EL (cell line): ENCODE data around the gene IBA57.

Experiments used
- DNase-seq: peaks from one replicate; pipeline ENCODE4 v3.0.0-alpha.2; 2016

Gene IBA57

DNA sequence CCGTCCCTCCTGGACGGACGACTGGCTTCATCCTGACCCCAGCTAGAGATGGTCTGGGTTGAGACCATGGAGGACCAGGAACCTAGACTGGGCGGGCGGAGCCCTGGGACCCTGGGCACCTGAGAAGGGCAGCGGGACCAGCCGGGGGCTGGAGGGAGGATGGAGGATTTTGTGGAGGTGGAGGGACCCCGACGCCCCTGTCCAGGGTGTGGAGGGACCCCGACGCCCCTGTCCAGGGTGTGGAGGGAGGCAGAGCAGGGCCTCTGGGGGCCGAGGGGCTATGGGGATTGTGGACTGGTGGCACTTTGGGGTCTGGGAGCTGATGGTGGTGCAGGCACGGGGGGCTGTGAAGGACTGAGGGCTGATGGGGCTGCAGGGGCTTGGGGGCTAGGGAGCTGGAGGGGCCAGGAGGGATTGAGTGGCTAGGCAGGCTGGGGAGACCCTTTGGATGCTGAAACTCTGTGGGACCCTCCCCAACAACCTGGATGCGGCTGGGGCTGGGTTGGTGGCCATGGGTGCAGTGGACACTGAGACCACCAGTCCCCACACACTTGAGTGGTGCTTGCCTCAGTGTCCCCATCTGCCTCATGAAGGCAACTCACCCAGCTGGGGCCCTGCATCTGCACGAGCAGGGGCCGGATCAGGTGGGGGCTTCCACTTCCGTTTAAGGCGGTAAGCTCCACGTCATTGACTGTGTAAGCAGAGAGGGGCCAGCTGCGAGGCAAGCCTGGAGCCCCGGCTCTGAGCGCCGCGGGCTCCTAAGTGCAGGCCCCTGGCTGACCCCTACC, 8.5 kb upstream of the IBA57 start:
- DNase-seq, result no peak

DNA sequence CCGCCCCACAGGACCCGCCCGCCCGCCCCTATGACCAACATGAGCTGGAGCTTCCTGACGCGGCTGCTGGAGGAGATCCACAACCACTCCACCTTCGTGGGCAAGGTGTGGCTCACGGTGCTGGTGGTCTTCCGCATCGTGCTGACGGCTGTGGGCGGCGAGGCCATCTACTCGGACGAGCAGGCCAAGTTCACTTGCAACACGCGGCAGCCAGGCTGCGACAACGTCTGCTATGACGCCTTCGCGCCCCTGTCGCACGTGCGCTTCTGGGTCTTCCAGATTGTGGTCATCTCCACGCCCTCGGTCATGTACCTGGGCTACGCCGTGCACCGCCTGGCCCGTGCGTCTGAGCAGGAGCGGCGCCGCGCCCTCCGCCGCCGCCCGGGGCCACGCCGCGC, 7.9 kb upstream of the IBA57 start:
- DNase-seq, result no peak

DNA sequence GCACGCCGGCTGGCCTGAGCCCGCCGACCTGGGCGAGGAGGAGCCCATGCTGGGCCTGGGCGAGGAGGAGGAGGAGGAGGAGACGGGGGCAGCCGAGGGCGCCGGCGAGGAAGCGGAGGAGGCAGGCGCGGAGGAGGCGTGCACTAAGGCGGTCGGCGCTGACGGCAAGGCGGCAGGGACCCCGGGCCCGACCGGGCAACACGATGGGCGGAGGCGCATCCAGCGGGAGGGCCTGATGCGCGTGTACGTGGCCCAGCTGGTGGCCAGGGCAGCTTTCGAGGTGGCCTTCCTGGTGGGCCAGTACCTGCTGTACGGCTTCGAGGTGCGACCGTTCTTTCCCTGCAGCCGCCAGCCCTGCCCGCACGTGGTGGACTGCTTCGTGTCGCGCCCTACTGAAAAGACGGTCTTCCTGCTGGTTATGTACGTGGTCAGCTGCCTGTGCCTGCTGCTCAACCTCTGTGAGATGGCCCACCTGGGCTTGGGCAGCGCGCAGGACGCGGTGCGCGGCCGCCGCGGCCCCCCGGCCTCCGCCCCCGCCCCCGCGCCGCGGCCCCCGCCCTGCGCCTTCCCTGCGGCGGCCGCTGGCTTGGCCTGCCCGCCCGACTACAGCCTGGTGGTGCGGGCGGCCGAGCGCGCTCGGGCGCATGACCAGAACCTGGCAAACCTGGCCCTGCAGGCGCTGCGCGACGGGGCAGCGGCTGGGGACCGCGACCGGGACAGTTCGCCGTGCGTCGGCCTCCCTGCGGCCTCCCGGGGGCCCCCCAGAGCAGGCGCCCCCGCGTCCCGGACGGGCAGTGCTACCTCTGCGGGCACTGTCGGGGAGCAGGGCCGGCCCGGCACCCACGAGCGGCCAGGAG, 7.2 kb upstream of the IBA57 start:
- DNase-seq, result no peak

DNA sequence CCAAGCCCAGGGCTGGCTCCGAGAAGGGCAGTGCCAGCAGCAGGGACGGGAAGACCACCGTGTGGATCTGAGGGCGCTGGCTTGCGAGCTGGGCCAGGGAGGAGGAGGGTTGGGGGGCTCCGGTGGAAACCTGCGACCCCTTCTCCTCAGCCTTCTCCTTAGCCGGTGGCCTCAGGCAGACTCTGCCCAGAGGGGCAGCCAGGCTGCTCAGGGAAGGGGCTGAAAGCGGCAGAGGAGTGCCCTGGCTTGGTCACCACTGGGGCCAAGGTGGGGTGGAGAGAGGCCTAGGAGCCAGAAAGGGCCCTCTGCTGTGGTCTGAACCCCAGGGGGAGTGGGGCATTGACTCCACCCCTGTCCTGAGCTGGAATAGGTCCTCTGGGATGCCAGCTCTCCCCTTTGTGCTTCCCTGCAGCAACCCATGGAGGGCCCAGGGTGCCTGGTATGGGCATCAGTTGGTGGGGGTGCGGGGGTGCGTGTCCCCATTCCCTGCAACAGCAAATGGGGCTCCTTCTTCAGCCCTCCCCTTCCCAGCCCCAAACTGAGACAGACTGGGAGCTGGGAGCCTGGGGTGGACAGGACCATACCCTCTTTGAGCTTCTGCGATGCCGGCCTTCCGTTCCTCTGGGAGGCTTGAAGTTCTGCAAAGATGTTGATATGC, 6.5 kb upstream of the IBA57 start:
- no peak for DNase-seq

DNA sequence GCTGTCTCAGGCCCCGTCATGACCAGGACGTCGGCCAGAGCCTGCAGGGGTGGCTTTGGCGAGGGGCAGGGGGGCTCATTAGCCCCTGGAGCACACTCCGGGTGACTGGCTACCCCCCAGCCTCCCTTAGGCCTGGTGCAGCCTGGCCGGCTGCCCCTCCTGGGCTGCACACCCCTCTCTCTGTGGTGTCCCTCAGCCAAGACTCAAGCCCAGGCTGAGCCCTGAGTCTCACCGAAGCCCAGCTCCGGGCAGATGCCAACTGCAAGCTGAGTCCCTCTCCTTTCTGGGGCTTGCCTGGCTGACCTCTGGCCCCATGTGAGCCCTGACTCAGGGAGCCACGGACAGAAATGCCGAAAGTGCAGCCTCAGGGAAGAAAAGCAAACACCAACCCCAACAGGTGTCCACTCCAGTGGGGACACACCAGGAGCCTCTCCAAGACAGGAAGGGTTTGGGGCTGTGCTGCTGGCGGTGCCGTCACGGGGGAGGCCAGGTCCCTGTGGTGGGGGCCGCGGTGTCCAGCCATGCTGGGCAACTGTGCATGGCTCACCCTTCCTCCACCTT, 5.3 kb upstream of the IBA57 start:
- DNase-seq, result no peak

DNA sequence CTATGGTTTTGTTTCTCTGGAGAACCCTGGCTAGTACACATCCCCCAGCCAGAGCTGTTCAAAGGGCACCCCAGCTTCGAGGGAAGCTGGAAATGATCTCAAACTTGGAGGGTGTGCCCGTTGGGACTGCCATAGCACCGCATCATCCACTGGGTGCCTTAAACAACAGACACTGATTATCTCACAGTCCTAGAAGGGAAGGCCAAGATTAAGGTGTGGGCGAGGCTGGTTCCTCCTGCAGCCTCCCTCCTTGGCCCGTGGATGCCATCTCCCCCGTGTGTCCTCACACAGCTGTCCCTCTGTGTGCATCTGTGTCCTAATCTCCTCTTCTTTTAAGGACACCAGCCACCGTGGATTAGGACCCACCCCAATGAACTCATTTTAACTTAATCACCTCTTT, 4.2 kb upstream of the IBA57 start:
- no peak for DNase-seq

DNA sequence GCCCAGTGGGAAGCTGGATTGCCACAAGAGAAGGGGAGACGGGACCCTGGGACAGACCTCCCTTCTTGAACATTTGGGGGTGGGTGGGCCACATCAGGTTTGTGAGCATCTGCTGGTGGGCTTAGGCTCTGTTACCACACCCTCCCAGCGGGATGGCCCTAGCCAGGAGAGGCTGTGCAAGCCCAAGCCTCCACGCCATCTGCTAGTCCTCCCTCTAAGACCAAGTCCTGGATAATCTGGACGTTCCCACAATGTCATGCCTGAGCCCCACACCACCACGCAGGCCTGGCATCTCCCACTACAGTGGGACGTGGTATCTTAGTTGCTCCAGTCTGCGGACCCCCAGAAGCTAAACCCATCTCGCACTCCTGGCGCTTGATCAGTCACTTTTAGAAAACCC, 3.7 kb upstream of the IBA57 start:
- no peak for DNase-seq

DNA sequence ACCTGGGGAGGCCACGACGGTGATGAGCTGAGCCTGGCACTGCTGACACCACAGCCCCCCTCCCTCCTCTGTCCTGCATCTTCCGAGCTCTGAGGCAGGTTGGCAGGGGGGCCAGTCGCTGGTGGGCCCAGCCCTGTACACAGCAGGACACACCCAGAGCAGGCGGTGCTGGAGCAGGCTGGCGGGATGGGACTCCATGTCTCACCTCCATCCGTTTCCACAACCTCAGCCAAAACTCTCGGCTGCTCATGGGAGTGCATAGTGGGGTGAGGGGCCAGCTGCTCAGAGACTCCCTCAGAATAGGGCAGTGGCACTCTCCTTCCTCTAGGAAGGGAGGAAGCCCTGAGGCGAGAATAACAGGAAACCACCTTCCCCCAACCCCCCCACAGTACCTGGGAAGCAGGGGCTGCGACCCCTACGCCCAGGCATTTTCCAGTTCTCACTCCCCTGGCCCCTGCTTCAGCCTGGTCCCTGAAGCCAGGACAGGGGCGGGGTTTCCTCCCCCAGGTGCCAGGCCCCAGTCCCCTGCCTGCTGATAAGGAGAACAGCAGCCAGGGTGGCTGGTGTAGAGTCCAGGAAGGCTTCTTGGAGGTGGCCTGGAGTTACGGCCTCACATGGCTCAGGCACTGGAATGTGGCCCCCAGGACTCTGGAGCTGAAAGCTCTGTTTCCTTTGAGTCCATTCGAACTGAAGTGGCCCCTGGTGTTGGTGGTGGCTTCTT, 3.2 kb upstream of the IBA57 start:
- DNase-seq, result no peak

DNA sequence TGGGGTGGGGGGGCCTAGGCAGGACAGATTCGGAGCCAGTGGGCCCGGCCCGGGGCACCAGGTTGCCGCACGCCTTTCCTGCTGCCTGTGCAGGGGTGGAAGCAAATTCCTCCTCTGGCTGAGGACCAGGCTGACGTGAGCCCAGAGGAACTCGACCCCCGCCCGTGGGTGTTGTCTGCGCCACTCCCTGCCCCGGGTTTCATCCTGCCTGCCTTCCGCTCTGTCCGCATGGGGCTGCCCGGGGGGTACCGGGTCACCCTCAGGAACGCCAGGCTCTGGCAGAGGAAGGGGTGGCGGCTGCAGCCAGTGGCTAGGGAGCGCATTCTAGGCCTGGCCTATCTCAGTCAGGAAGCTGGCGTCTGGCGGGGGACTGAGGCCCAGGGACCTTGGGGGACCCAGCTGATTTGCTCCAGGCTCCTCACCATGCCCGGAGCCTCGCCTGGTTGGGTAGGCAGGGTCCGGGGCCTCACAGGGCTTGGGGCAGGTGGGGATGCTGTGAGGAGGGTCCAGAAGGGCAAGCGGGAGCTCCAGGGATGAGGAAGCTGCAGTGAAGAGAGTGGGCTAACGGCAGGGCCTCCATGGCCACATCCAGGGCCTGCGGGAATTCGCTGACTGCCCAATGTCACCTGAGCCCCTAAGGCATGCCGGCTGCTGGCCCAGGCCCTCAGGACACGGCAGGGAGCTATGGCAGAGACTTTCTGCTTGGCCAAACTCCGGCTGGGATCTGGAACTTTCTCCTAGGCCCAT, 2.4 kb upstream of the IBA57 start:
- DNase-seq, result peak; percentile 63

DNA sequence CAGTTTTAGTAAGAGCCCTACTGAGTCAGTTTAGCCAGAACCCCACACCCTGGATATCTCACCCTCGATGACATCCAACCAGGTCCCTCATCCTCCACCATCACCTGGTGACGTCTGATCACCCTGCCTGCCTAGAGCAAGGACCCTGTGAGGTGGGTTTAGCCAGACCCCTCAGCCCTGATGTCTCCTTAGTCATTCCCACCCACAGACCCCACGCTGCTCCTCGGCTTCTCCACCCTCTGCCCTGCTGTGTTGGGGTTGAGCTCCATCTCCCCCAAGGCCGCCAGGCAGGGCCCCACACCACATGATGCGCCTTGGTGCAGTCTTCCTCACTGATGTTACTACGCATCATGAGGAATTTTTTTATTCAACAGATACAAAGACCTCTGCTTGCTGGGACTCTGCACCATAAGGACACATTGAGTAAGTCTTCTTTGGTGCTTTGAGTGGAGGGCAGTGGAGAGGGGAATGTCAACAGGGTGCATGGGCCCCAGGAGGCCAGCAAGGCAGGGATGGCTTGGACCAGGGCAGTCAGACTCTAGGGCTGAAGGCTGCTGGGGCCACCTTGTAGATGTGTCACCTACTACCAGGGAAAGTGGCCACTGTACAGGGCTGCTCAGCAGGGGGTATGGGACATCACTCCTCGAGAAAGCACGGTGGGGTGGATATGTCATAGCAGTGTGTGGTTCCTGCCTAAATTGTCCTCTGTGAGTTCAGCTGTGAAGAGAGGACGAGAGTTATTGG, 1.7 kb upstream of the IBA57 start:
- no peak for DNase-seq

DNA sequence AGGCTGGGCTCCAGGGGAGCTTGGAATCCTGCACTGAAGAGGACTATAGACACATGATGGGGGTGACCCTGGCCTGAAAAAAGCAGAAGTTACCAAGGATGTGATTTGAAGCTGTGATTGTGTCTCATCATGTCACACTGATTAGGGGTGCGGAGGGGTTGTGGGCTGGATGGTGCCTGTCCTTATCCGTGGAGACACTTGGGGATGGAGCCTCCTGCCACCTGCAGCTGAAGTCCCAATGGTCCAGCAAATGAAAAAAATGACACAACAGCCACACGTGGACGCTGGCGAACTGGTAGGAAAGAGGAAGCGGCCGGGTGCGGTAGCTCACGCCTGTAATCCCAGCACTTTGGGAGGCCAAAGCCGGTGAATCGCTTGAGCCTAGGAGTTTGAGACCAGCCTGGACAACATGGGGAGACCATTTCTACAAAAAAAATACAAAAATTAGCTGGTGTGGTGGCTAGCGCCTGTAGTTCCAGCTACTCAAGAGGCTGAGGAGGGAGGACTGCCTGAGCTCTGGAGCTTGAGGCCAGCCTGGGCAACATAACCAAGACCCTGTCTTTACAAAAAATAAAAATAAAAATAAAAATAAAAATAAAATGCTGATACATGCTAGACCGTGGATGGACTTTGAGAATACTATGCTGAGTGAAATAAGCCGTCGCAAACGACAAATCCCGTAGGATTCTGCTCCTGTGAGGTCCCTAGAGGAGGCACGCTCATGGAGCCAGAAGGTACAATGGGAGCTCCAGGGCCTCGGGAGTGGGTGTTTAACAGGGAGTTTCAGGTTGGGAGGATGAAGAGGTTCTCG, 838 bp upstream of the IBA57 start:
- DNase-seq, result no peak

DNA sequence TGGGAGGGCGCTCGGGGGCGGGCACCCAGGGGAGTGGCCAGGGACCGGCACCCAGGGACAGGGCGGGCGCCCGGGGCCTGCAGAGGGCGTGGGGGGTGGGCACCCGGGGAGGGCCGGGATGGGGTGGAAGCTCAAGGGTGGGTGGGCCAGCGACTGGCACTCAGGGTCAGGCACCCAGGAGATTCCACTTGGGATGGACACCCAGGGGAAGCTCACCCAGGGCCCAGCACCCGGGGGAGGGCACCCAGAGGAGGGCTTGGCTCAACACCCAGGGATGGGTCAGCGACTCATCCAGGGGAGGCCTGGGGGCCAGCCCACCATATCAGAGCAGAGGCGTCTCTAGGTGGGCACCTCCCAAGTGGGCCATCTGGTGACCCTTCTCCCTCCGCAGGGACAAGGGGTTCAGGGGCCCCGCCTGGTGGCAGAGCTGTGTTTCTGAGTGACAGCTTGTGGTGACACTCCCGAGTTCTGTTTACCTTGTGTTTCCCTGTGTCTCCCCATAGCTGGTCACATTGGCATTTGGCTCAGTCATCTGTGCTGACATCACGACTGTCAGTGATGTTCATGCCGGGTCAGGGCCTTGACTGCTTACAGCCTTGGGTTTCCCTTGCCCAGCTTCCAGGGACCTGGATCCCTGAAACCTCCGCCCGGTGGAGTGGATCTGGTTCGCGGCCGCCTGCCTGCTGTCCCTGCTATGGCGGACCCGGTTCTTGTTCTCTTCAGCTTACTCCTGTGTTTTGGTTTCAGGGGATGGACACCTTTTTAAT, 749 bp downstream of the IBA57 start:
- peak; percentile 70 for DNase-seq

DNA sequence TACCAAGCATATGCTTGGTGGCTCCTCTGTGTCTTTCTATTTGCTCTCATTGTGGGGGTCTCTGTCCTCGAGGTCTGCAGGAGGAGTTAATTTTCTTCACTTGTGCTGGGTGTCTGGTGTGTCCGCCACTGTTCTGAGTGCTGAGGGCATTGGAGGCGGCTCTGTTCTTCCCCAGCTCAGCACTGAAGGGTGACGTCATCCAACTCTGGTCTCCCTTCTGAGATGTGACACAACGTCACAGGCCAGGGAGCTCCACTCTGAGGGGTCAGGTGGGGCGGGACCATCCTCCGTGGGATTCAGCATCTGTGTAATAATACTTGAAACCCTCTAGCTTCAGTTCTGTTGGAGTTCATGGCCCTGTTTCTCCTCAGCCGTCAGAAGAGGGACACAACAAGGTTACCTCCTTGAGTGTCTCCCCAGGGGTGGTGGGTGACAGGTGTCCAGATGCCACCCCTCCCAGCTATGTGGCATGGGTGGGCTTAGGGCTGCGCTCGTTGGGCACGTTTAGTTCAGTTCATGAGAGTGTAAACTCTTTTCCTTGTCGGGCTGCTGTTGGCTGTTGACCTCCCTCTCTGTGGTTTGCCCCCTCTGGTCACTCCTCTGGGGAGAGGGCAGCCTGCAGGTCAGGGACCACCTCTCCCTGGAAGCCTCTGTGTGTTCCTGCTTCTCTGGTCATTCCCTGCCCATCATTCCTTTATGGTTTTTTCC, 3.1 kb downstream of the IBA57 start:
- no peak for DNase-seq

DNA sequence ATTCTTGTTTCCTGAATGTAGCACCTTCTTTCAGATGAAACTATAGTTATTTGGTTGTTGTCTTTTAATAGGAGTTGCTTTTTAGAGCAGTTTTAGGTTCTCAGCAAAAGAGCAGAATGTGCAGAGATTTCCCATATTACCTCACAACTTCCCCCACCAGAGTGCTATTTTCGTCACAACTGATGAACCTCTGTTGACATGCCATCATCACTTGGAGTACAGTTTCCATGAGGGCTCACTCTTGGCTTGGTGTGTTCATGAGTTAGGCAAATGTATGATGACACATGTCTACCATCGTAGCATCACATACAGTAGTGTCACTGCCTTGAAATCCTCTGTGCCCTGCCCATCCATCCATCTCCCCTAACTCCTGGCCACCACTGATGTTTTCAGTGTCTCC, 3.7 kb downstream of the IBA57 start:
- DNase-seq, result no peak

DNA sequence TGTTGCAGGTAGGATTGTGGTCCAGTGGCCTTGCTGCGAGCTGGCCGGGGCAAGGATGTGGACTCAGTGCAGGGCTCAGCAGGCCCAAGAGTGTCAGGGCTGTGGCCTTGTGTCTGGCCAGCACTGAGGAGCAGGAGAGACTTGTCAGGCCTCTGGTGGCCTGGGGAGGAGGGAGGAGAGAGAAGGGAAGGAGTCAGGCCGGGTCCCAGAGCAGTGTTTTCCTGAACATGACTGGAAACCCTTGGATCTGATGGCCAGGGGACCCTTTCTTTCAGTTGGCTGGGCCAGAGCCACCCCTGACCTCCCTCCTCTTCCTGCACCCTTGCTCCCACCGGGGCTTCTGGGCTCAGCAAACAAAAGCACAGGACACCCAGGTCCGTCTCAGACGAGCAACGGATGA, 5.1 kb downstream of the IBA57 start:
- no peak for DNase-seq

DNA sequence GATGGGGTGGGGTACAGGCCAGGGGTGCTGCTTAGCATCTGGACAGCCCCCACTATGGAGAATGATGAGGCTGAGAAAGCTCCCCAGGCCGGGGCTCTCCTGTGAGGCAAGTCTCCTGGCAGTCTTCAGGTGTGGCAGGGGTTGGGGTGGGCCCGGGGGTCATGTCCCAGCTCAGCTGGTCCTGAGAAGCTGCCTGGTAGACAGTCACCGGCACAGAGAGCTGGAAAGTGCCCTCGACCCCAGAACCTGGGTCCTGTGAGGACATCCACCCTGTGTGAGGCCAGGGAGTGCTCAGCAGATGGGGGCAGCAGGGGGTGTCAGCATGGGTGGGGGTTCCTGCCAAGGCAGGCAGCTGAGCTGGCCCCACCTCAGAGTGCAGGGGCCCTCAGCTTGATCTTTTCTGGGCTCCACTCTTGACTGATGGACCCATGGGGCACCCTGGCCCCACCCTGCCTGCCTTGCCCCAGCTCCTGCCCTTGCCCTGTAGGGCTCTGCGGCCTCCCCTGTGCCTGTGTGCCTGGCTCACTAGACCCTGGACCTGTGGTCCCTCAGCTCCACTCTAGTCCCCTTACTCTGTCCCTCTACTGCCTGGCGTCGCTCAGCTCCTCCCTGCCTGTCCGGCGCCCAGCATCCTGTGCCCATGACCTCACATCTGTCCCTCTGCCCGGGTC, 5.8 kb downstream of the IBA57 start:
- no peak for DNase-seq

DNA sequence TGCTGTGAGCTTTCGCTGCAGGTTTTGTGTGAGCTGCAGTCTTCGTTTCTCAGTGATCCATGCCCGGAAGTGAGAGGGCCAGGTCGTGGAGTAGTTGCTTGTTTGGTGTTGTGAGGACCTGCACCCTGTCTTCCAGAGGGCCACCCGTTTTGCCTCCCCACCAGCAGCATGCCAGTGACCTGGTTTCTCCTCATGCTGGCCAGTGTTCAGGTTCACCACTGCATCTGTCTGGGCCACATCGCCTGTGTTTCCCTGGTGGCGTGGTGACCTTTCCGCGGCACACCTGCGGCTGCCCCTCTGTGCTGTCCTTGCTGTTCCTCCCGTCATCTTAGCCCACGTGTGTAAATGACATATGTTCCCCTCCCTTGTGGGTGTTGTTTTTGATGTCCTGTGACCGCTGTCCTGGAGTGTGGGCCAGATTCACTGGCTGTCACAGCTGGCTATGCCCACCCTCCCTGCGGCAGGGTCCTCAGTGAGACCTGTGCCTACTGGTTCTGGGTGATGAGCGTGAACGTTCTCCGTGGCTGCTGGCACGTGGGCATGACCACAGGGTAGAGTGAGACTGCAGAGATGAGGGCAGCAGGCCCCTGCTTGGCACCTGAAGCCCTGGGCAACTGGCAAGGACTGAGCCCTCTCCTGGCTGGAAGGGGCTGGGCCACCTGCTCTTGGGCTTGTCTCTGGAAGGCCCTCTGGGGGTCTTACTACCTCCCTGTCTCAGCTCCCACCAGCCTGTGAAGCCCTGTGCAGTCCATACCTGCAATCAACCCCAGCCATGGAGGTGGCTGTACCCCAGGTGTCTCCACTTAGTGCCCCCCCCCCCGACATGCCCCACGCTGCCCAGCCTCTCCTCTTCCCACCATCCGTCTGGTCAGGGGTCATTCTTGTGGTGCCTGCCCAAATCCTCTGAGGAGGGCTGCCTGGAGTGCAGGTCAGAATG, 7.3 kb downstream of the IBA57 start:
- no peak for DNase-seq
